PC-3 (cell line): ENCODE results near the gene SCUBE1.

Experiments
- CTCF ChIP-seq: fragments of 300-600 bp; sonication (generic); conservative IDR thresholded peaks from 2 replicates; pipeline ENCODE4 v1.5.1; 2017; ENCODE audit warnings: antibody characterized with exemption, low read depth, mild to moderate bottlenecking, low read length
- EZH2 ChIP-seq: fragments of 300-600 bp; sonication (generic); IDR thresholded peaks from one replicate; pipeline ENCODE4 v1.6.1; 2017; ENCODE audit warnings: antibody characterized with exemption, mild to moderate bottlenecking, low read length; ENCODE audit not compliant: unreplicated experiment
- EZH2phosphoT487 ChIP-seq: fragments of 300-600 bp; sonication (generic); IDR thresholded peaks from 2 replicates; pipeline ENCODE4 v1.6.1; 2018; ENCODE audit warnings: mild to moderate bottlenecking, antibody characterized with exemption, low read length, borderline replicate concordance

GRCh38 chr22:43179911-43180195 lies 163.3 kb downstream of the SCUBE1 start:
- TF ChIP-seq CTCF: no peak
- TF ChIP-seq EZH2: no peak
- no peak for TF ChIP-seq EZH2phosphoT487
